Spleen (tissue), 11 donors: ENCODE data around the gene IRF2. TPM values are rescaled to one million over a fixed set of nuclear protein-coding genes. Genes with fewer than 3 reads are reported as not detected.
A peak's percentile ranks its signal among the peaks of the same experiment; 100 is the strongest.

Experiments used
- DNase-seq: peaks from one replicate; pipeline ENCODE4 v3.0.0-alpha.2; 2020
- H3K27ac ChIP-seq, 8 donors: fragments of 200-600 bp; sonication (generic) in 7 of 8; 1 replicate in 4 of 8; 2 replicates in 4 of 8; pipeline versions ENCODE4 v1.5.0 to v1.8.0; 2016 to 2021; ENCODE audit warnings: inconsistent platforms in 4 of 8, mild to moderate bottlenecking in 4 of 8, moderate library complexity in 1 of 8
- H3K27me3 ChIP-seq, 7 donors: fragments of 200-600 bp; sonication (generic) in 6 of 7; replicated peaks in 1 of 7; 1 replicate in 4 of 7; 2 replicates in 3 of 7; pipeline versions ENCODE4 v1.5.0 to v1.8.0; 2016 to 2021; ENCODE audit warnings: inconsistent platforms in 3 of 7, mild to moderate bottlenecking in 1 of 7
- H3K36me3 ChIP-seq, 6 donors: fragments of 200-600 bp; sonication (generic) in 5 of 6; 1 replicate in 4 of 6; 2 replicates in 2 of 6; pipeline versions ENCODE4 v1.5.0 to v1.8.0; 2016 to 2021; ENCODE audit warnings: inconsistent platforms in 2 of 6
- H3K4me1 ChIP-seq, 6 donors: fragments of 200-600 bp; sonication (generic) in 5 of 6; 1 replicate in 3 of 6; 2 replicates in 3 of 6; pipeline versions ENCODE4 v1.5.0 to v1.8.0; 2016 to 2021; ENCODE audit warnings: inconsistent platforms in 3 of 6
- H3K4me3 ChIP-seq, 8 donors: fragments of 200-600 bp; sonication (generic) in 7 of 8; 1 replicate in 4 of 8; 2 replicates in 4 of 8; pipeline versions ENCODE4 v1.5.0 to v1.8.0; 2016 to 2021; ENCODE audit warnings: inconsistent platforms in 4 of 8, mild to moderate bottlenecking in 4 of 8, moderate library complexity in 2 of 8
- H3K9me3 ChIP-seq, 8 donors: fragments of 200-600 bp; sonication (generic) in 7 of 8; 1 replicate in 4 of 8; 2 replicates in 4 of 8; pipeline versions ENCODE4 v1.5.0 to v1.8.0; 2016 to 2021; ENCODE audit warnings: inconsistent platforms in 4 of 8
- CTCF ChIP-seq, 11 experiments: fragments of 200-600 bp in 7 of 11; fragments of 450-650 bp in 4 of 11; sonication (generic) in 4 of 11; IDR thresholded peaks in 8 of 11; conservative IDR thresholded peaks in 3 of 11; 1 replicate in 7 of 11; 2 replicates in 4 of 11; pipeline versions ENCODE4 v1.4.0 to v1.8.0; 2016 to 2021; ENCODE audit warnings: antibody characterized with exemption in 11 of 11, inconsistent platforms in 4 of 11, mild to moderate bottlenecking in 1 of 11
- POLR2A ChIP-seq, 3 donors: fragments of 450-650 bp; IDR thresholded peaks; one replicate each; pipeline ENCODE4 v1.5.1; 2017; ENCODE audit warnings: antibody characterized with exemption in 3 of 3, mild to moderate bottlenecking in 1 of 3
- POLR2AphosphoS5 ChIP-seq, 3 donors: sonication (generic); formaldehyde crosslinking; IDR thresholded peaks; one replicate each; pipeline ENCODE4 v1.5.1; 2017; ENCODE audit warnings: antibody characterized with exemption in 3 of 3
- WGBS, 5 donors: extraction: QIAGEN DNeasy Blood & Tissue Kit in 3 of 5; methylation state at CpG; one replicate each; pipeline versions ENCODE4 v1.1.5 to v1.1.7; 2013 to 2018; 5-methylcytosine and 5-hydroxymethylcytosine counted together
- intact Hi-C: fragments of 100-400 bp; cut with DNase I; formaldehyde crosslinking; loops from one replicate; pipeline ENCODE4 v1.15.0; 2023; ENCODE audit warnings: low total_unique reads
- polyA plus RNA-seq, 3 donors: library from polyadenylated mRNA; stranded (reverse); fragments of 200-250 nt; gene quantifications; one replicate each; pipeline ENCODE4 v1.2.1, GENCODE V29; 2013
- total RNA-seq, 7 donors: library from RNA; depleted of rRNA in 3 of 7; stranded (reverse); fragments of >200 nt in 3 of 7; fragmentation: NEBNext Ultra II Directional in 4 of 7; extraction: Animal tissue kit (Norgen Biotek cat#: 25700) in 4 of 7; gene quantifications; one replicate each; pipeline versions ENCODE4 v1.1.0 to v1.2.1, GENCODE V29; 2016 to 2021
- donor health status: healthy with polysubstance abuse.
- donor health status: DM: no; HTN: no; CAD: no; lungs with moderate emphysema.
- donor health status: DM: no; HTN: no; CAD: no.
- donor health status: Bipolar disorder and iron deficiency.
- donor health status: healthy.
- donor health status: DM: no; HTN: no; CAD: no.
- donor health status: DM: yes; HTN: yes; CAD: no.

The IRF2 gene
- total and polyA plus RNA-seq, 10 donors, result 27.1 to 101 (median 87.2) TPM

- Histone ChIP-seq H3K36me3 (peaks cover 0 to 100% (median 71%) of the 10 kb centered on the region in 6 donors), H3K4me3 (peak overlapping the region in 1 of 8 donors; percentile 31), H3K9me3 (no peaks in the 10 kb centered on the region), H3K27me3 (no peaks in the 10 kb centered on the region), H3K4me1 (peaks cover 13 to 96% (median 56%) of the 10 kb centered on the region in 6 donors), H3K27ac (peak overlapping the region; percentile 1 to 85 (median 70))
- no peak for DNase-seq
- TF ChIP-seq POLR2A (IDR thresholded peaks at IDR 0.05) (no peak), POLR2AphosphoS5 (IDR thresholded peaks at IDR 0.05) (no peak), CTCF (IDR thresholded peaks at IDR 0.05 in 8 of 11, conservative IDR thresholded peaks at IDR 0.05 in 3 of 11) (no peak)
- 62 to 72% (median 65%) methylated on average over 7 of the region's 7 CpGs for WGBS, 5 donors
- intact Hi-C loops, result no loop called here
Measured at GRCh38 chr4:184395451-184395917, 78.9 kb downstream of the IRF2 start.

- H3K9me3 ChIP-seq, result no peaks in the 10 kb centered on the region
- peak overlapping the region in 3 of 8 donors; percentile 2 to 22 (median 13) for H3K4me3 ChIP-seq
- no peak for DNase-seq
- intact Hi-C loops, result no loop called here
- WGBS, 5 donors, result 67 to 77% (median 70%) methylated on average over 15 to 17 of the region's 17 CpGs
- H3K4me1 ChIP-seq, result peaks cover 13 to 92% (median 52%) of the 10 kb centered on the region in 6 donors
- H3K27ac ChIP-seq, result peak overlapping the region in 7 of 8 donors; percentile 37 to 85 (median 76)
- TF ChIP-seq POLR2A (IDR thresholded peaks at IDR 0.05) (no peak), POLR2AphosphoS5 (IDR thresholded peaks at IDR 0.05) (peak in 2 of 3 donors; percentile 48 to 57)
- no peaks in the 10 kb centered on the region for H3K27me3 ChIP-seq
- peaks cover 3 to 100% (median 80%) of the 10 kb centered on the region in 6 donors for H3K36me3 ChIP-seq
Measured at GRCh38 chr4:184392748-184393559, 81.4 kb downstream of the IRF2 start.

GRCh38 chr4:184392316-184392715, 82.0 kb downstream of the IRF2 start:
- intact Hi-C loops, result no loop called here
- TF ChIP-seq POLR2A (IDR thresholded peaks at IDR 0.05), result no peak
- TF ChIP-seq POLR2AphosphoS5 (IDR thresholded peaks at IDR 0.05), result no peak
- TF ChIP-seq CTCF (IDR thresholded peaks at IDR 0.05 in 8 of 11, conservative IDR thresholded peaks at IDR 0.05 in 3 of 11), result no peak
- H3K27me3 ChIP-seq, result no peaks in the 10 kb centered on the region
- WGBS, 5 donors, result 88 to 95% (median 91%) methylated on average over 5 to 6 of the region's 6 CpGs
- H3K9me3 ChIP-seq, result no peaks in the 10 kb centered on the region
- peaks cover 3 to 100% (median 80%) of the 10 kb centered on the region in 6 donors for H3K36me3 ChIP-seq
- peaks cover 18 to 92% (median 54%) of the 10 kb centered on the region in 6 donors for H3K4me1 ChIP-seq
- peak overlapping the region in 3 of 8 donors; percentile 2 to 22 (median 13) for H3K4me3 ChIP-seq
- no peak for DNase-seq
- peak overlapping the region in 7 of 8 donors; percentile 37 to 85 (median 76) for H3K27ac ChIP-seq

GRCh38 chr4:184389978-184390900, 84.1 kb downstream of the IRF2 start:
- TF ChIP-seq POLR2AphosphoS5 (IDR thresholded peaks at IDR 0.05) (no peak), POLR2A (IDR thresholded peaks at IDR 0.05) (no peak), CTCF (IDR thresholded peaks at IDR 0.05 in 8 of 11, conservative IDR thresholded peaks at IDR 0.05 in 3 of 11) (no peak)
- Histone ChIP-seq H3K4me1 (peaks cover 15 to 92% (median 55%) of the 10 kb centered on the region in 6 donors), H3K9me3 (no peaks in the 10 kb centered on the region), H3K36me3 (peaks cover 3 to 95% (median 72%) of the 10 kb centered on the region in 6 donors), H3K4me3 (no peak overlapping the region), H3K27me3 (no peaks in the 10 kb centered on the region), H3K27ac (peak overlapping the region in 3 of 8 donors; percentile 82 to 85 (median 85))
- whole genome bisulfite sequencing, 5 donors, result 85 to 89% (median 86%) methylated on average over 24 of the region's 24 CpGs
- intact Hi-C loops, result loop anchor here (10.0 kb wide), 1 partner anchor 95 kb away; no protein-coding TSS in a partner anchor
- no peak for DNase-seq
